ENCODE data around the gene MEF2D.
A peak's percentile ranks its signal among the peaks of the same experiment; 100 is the strongest.

MEF2D gene

GRCh38 chr1:156439777-156440183 lies 60.8 kb downstream of the MEF2D start:
- no peak for DNase-seq

GRCh38 chr1:156439036-156439776 lies 61.4 kb downstream of the MEF2D start:
- DNase-seq: no peak

- no peak for DNase-seq
Measured at GRCh38 chr1:156438278-156438987, 62.1 kb downstream of the MEF2D start.

GRCh38 chr1:156437037-156437867 lies 63.3 kb downstream of the MEF2D start:
- DNase-seq: no peak

GRCh38 chr1:156436141-156437036 lies 64.2 kb downstream of the MEF2D start:
- DNase-seq: no peak

GRCh38 chr1:156435545-156436140 lies 64.9 kb downstream of the MEF2D start:
- DNase-seq: peak; percentile 27

GRCh38 chr1:156434989-156435544 lies 65.5 kb downstream of the MEF2D start:
- DNase-seq: no peak

GRCh38 chr1:156433602-156434001 lies 67.0 kb downstream of the MEF2D start:
- no peak for DNase-seq

- DNase-seq: no peak
Measured at GRCh38 chr1:156433032-156433431, 67.5 kb downstream of the MEF2D start.

- no peak for DNase-seq
Measured at GRCh38 chr1:156432669-156433018, 67.9 kb downstream of the MEF2D start.

- DNase-seq: no peak
Measured at GRCh38 chr1:156431769-156432668, 68.6 kb downstream of the MEF2D start.

GRCh38 chr1:156431366-156431765 lies 69.2 kb downstream of the MEF2D start:
- DNase-seq: no peak

GRCh38 chr1:156430866-156431265 lies 69.7 kb downstream of the MEF2D start:
- no peak for DNase-seq

GRCh38 chr1:156430303-156430702 lies 70.3 kb downstream of the MEF2D start:
- DNase-seq: no peak

- no peak for DNase-seq
Measured at GRCh38 chr1:156429313-156430060, 71.1 kb downstream of the MEF2D start.

GRCh38 chr1:156428746-156429288 lies 71.8 kb downstream of the MEF2D start:
- DNase-seq: no peak

- DNase-seq: no peak
Measured at GRCh38 chr1:156427957-156428356, 72.6 kb downstream of the MEF2D start.

GRCh38 chr1:156425943-156426342 lies 74.6 kb downstream of the MEF2D start:
- no peak for DNase-seq

GRCh38 chr1:156424806-156425432 lies 75.7 kb downstream of the MEF2D start:
- DNase-seq: no peak
